Measurements from ENCODE around the gene CNOT9. TPM values are rescaled to one million over a fixed set of nuclear protein-coding genes. Genes with fewer than 3 reads are reported as not detected.

CNOT9 gene
- total and polyA plus RNA-seq, 4 donors: 10.5 to 24.4 (median 14.8) TPM

- Histone ChIP-seq H3K27me3 (ENCODE audit: control insufficient read depth in 4 of 4, insufficient read depth in 4 of 4, low read length in 3 of 4) (no peaks in the 10 kb centered on the region), H3K4me3 (ENCODE audit: low read depth in 1 of 3, low read length in 3 of 3) (no peak overlapping the region), H3K27ac (ENCODE audit: low read depth in 1 of 2, low read length in 2 of 2) (no peak overlapping the region), H3K4me1 (ENCODE audit: control insufficient read depth in 4 of 4, insufficient read depth in 4 of 4, low read length in 3 of 4) (peaks cover 0 to 2% (median 0%) of the 10 kb centered on the region in 4 donors), H3K36me3 (ENCODE audit: control insufficient read depth in 4 of 4, insufficient read depth in 3 of 4, low read depth in 1 of 4, low read length in 3 of 4) (peaks cover 4 to 50% (median 34%) of the 10 kb centered on the region in 4 donors), H3K9me3 (ENCODE audit: control insufficient read depth in 4 of 4, low read length in 3 of 4) (no peaks in the 10 kb centered on the region), H3K9ac (ENCODE audit: low read depth in 1 of 2, low read length in 2 of 2) (no peak overlapping the region)
- DNase-seq (ENCODE audit: low spot score): no peak
- TF ChIP-seq RAD21 (IDR thresholded peaks at IDR 0.05) (no peak), FOXA2 (IDR thresholded peaks at IDR 0.05) (no peak), ZBTB33 (IDR thresholded peaks at IDR 0.05) (no peak), JUND (IDR thresholded peaks at IDR 0.05) (no peak), EGR1 (IDR thresholded peaks at IDR 0.05; ENCODE audit: low read depth in 2 of 2) (no peak), NR2F2 (IDR thresholded peaks at IDR 0.05) (no peak), HNF4A (conservative IDR thresholded peaks at IDR 0.05) (no peak), RXRA (IDR thresholded peaks at IDR 0.05) (no peak)
- TF ChIP-seq, protein P1, sequence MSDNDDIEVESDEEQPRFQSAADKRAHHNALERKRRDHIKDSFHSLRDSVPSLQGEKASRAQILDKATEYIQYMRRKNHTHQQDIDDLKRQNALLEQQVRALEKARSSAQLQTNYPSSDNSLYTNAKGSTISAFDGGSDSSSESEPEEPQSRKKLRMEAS (IDR thresholded peaks at IDR 0.05): no peak
- 95% methylated on average over 7 of the region's 7 CpGs for WGBS
Observed at GRCh38 chr2:218582076-218582475, 13.4 kb downstream of the CNOT9 start.

DNA sequence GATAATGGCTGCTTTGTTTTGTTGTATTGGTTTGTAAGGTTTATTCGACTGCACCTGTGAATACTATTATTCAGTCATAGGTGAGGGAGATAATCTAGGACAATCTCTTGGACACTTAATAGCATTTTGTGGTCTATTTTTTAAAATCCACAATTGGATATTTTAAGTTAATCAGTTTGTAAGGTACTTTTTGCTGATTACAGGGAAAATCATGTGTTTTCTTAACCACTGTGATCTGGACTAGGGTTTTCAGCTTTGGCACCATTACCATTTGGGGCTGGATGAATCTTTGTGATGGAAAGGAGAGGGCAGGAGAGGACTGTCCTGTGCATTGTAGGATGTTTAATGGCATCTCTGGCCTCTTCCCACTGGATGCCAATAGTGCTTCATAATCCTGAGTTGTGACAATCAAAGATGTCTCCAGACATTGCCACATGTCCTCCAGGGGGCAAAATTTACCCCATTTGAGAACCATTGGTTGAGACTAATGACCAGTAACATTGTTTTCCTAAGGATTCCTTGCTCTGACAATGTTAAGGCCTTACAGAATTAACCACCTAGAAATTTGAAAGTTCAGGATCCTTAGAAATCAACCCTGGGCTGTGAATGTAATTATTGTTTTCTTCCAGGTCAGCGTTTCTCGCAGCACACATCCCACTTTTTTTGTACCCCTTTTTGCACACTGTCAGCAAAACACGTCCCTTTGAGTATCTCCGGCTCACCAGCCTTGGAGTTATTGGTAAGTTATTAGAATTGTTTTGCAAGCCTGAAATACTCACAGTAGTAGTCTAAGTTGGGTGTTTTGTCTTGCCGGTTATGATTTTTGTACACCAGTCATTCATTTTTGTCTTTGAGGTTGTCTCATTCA is 15.6 kb downstream of the CNOT9 start:
- H3K36me3 ChIP-seq (ENCODE audit: control insufficient read depth in 4 of 4, insufficient read depth in 3 of 4, low read depth in 1 of 4, low read length in 3 of 4): peaks cover 7 to 62% (median 39%) of the 10 kb centered on the region in 4 donors
- H3K4me3 ChIP-seq (ENCODE audit: low read depth in 1 of 3, low read length in 3 of 3): no peak overlapping the region
- no peak overlapping the region for H3K9ac ChIP-seq (ENCODE audit: low read depth in 1 of 2, low read length in 2 of 2)
- no peaks in the 10 kb centered on the region for H3K9me3 ChIP-seq (ENCODE audit: control insufficient read depth in 4 of 4, low read length in 3 of 4)
- H3K4me1 ChIP-seq (ENCODE audit: control insufficient read depth in 4 of 4, insufficient read depth in 4 of 4, low read length in 3 of 4): no peaks in the 10 kb centered on the region
- H3K27ac ChIP-seq (ENCODE audit: low read depth in 1 of 2, low read length in 2 of 2): no peak overlapping the region
- peak in 1 of 2 donors; percentile 8 for TF ChIP-seq RAD21 (IDR thresholded peaks at IDR 0.05)
- no peak for TF ChIP-seq ZBTB33 (IDR thresholded peaks at IDR 0.05)
- TF ChIP-seq, protein P2, sequence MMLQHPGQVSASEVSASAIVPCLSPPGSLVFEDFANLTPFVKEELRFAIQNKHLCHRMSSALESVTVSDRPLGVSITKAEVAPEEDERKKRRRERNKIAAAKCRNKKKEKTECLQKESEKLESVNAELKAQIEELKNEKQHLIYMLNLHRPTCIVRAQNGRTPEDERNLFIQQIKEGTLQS (IDR thresholded peaks at IDR 0.05): no peak
- no peak for TF ChIP-seq JUND (IDR thresholded peaks at IDR 0.05)
- no peak for TF ChIP-seq HNF4A (conservative IDR thresholded peaks at IDR 0.05)
- no peak for DNase-seq (ENCODE audit: low spot score)
- no peaks in the 10 kb centered on the region for H3K27me3 ChIP-seq (ENCODE audit: control insufficient read depth in 4 of 4, insufficient read depth in 4 of 4, low read length in 3 of 4)
- 93% methylated on average over 6 of the region's 6 CpGs for WGBS

DNA sequence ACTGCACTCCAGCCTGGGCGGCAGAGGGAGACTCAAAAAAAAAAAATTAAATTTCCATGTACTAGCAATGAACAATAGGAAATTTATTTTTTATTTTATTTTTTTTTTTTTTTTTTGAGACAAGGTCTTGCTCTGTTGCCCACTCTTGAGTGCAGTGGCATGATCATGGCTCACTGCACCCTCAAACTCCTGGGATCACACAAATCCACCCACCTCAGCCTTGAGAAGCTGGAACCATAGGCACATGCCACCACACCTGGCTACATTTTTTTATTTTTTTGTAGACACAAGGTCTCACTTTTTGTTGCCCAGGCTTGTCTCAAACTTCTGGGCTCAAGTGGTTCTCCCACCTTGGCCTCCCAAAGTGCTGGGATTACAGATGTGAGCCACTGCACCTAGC is 16.9 kb downstream of the CNOT9 start:
- H3K27me3 ChIP-seq (ENCODE audit: control insufficient read depth in 4 of 4, insufficient read depth in 4 of 4, low read length in 3 of 4): no peaks in the 10 kb centered on the region
- no peaks in the 10 kb centered on the region for H3K4me1 ChIP-seq (ENCODE audit: control insufficient read depth in 4 of 4, insufficient read depth in 4 of 4, low read length in 3 of 4)
- no peaks in the 10 kb centered on the region for H3K9me3 ChIP-seq (ENCODE audit: control insufficient read depth in 4 of 4, low read length in 3 of 4)
- no peak overlapping the region for H3K4me3 ChIP-seq (ENCODE audit: low read depth in 1 of 3, low read length in 3 of 3)
- WGBS: 96% methylated on average over 1 of the region's 1 CpG
- no peak for DNase-seq (ENCODE audit: low spot score)
- H3K36me3 ChIP-seq (ENCODE audit: control insufficient read depth in 4 of 4, insufficient read depth in 3 of 4, low read depth in 1 of 4, low read length in 3 of 4): peaks cover 8 to 69% (median 48%) of the 10 kb centered on the region in 4 donors
- H3K9ac ChIP-seq (ENCODE audit: low read depth in 1 of 2, low read length in 2 of 2): no peak overlapping the region
- no peak overlapping the region for H3K27ac ChIP-seq (ENCODE audit: low read depth in 1 of 2, low read length in 2 of 2)
- TF ChIP-seq JUND (IDR thresholded peaks at IDR 0.05) (no peak), TAF1 (conservative IDR thresholded peaks at IDR 0.05) (no peak), NR2F2 (IDR thresholded peaks at IDR 0.05) (no peak), GABPA (IDR thresholded peaks at IDR 0.05 in 1 of 2, conservative IDR thresholded peaks at IDR 0.05 in 1 of 2) (no peak), FOXA2 (IDR thresholded peaks at IDR 0.05) (no peak), SP1 (IDR thresholded peaks at IDR 0.05) (no peak), FOXA1 (IDR thresholded peaks at IDR 0.05) (no peak), CTCF (IDR thresholded peaks at IDR 0.05; ENCODE audit: low read depth, low read length, missing input control) (no peak), HNF4A (conservative IDR thresholded peaks at IDR 0.05) (no peak), RAD21 (IDR thresholded peaks at IDR 0.05) (no peak)
- TF ChIP-seq, protein P2 (IDR thresholded peaks at IDR 0.05): no peak
